Karpas-422 (cell line): ENCODE data around the gene PKMYT1. TPM values are rescaled to one million over a fixed set of nuclear protein-coding genes. Genes with fewer than 3 reads are reported as not detected.
"Not testable (repeated sequence)": the region's sequence is repeated elsewhere in the genome, so short reads cannot be mapped to it uniquely, and the experiment has no call there.

ENCODE experiments used
- DNase-seq: peaks from one replicate; pipeline ENCODE4 v3.0.0-alpha.2; 2015
- H2AFZ ChIP-seq: fragments of 200-600 bp; sonication (generic); 2 replicates; pipeline ENCODE4 v1.6.1; 2014; ENCODE audit warnings: antibody characterized with exemption, low read length, mixed read lengths
- H3K27ac ChIP-seq: fragments of 200-600 bp; sonication (generic); 2 replicates; pipeline ENCODE4 v1.5.1; 2014; ENCODE audit warnings: mild to moderate bottlenecking, low read length, moderate library complexity
- H3K27me3 ChIP-seq: fragments of 200-600 bp; sonication (generic); 2 replicates; pipeline ENCODE4 v1.6.1; 2014; ENCODE audit warnings: low read length, mixed read lengths
- H3K36me3 ChIP-seq: fragments of 200-600 bp; sonication (generic); 2 replicates; pipeline ENCODE4 v1.6.1; 2014; ENCODE audit warnings: low read length, mixed read lengths; ENCODE audit not compliant: insufficient read depth
- H3K4me1 ChIP-seq: fragments of 200-600 bp; sonication (generic); 2 replicates; pipeline ENCODE4 v1.6.1; 2014; ENCODE audit warnings: mild to moderate bottlenecking, low read length, mixed read lengths
- H3K4me2 ChIP-seq: fragments of 200-600 bp; sonication (generic); 2 replicates; pipeline ENCODE4 v1.6.1; 2014; ENCODE audit warnings: low read length, low read depth, mild to moderate bottlenecking; ENCODE audit not compliant: poor library complexity, severe bottlenecking
- H3K4me3 ChIP-seq: fragments of 200-600 bp; sonication (generic); 2 replicates; pipeline ENCODE4 v1.5.1; 2014; ENCODE audit warnings: mild to moderate bottlenecking, antibody characterized with exemption, low read length, mixed read lengths
- H3K79me2 ChIP-seq: fragments of 200-600 bp; sonication (generic); 2 replicates; pipeline ENCODE4 v1.6.1; 2014; ENCODE audit warnings: mild to moderate bottlenecking, low read length, mixed read lengths
- H3K9ac ChIP-seq: fragments of 200-600 bp; sonication (generic); 2 replicates; pipeline ENCODE4 v1.6.0; 2014; ENCODE audit warnings: low read length
- H3K9me2 ChIP-seq: fragments of 200-600 bp; sonication (generic), shearing (Covaris generic); replicated peaks from 2 replicates; pipeline ENCODE4 v1.6.0; 2014; ENCODE audit warnings: mild to moderate bottlenecking, low read length, moderate library complexity; ENCODE audit not compliant: insufficient read depth
- H3K9me3 ChIP-seq: fragments of 300-700, 200-600 bp; sonication (generic); 2 replicates; pipeline ENCODE4 v1.6.1; 2014; ENCODE audit warnings: low read length, mixed read lengths
- H4K20me1 ChIP-seq: fragments of 200-600 bp; sonication (generic); 2 replicates; pipeline ENCODE4 v1.6.1; 2014; ENCODE audit warnings: mild to moderate bottlenecking, antibody characterized with exemption, low read length, low read depth; ENCODE audit not compliant: insufficient read depth
- total RNA-seq: library from RNA; depleted of rRNA; stranded (reverse); fragments of >200 nt; shearing (Covaris generic); gene quantifications from 2 replicates; pipeline ENCODE4 v1.2.3, GENCODE V29; 2014; ENCODE audit warnings: low replicate concordance

The PKMYT1 gene
- total RNA-seq, 1 experiment from 2014 or later: 17.6 TPM

GRCh38 chr16:2950353-2950724 lies 29.9 kb downstream of the PKMYT1 start:
- Histone ChIP-seq H3K9me3 (no peaks in the 10 kb centered on the region), H3K36me3 (no peaks in the 10 kb centered on the region), H2AFZ (no peak overlapping the region), H3K9me2 (no peaks in the 10 kb centered on the region), H3K27me3 (no peaks in the 10 kb centered on the region), H3K4me1 (peaks cover 11% of the 10 kb centered on the region), H3K79me2 (no peaks in the 10 kb centered on the region), H4K20me1 (no peaks in the 10 kb centered on the region), H3K4me2 (no peak overlapping the region), H3K27ac (no peak overlapping the region), H3K4me3 (no peak overlapping the region), H3K9ac (no peak overlapping the region)
- no peak for DNase-seq

GRCh38 chr16:2949705-2950352 lies 30.4 kb downstream of the PKMYT1 start:
- Histone ChIP-seq H4K20me1 (no peaks in the 10 kb centered on the region), H3K4me3 (no peak overlapping the region), H3K36me3 (no peaks in the 10 kb centered on the region), H3K9me3 (no peaks in the 10 kb centered on the region), H3K79me2 (no peaks in the 10 kb centered on the region), H3K9me2 (no peaks in the 10 kb centered on the region), H3K4me1 (peaks cover 11% of the 10 kb centered on the region), H3K27ac (no peak overlapping the region), H3K9ac (no peak overlapping the region), H3K4me2 (no peak overlapping the region), H2AFZ (no peak overlapping the region), H3K27me3 (no peaks in the 10 kb centered on the region)
- no peak for DNase-seq

- Histone ChIP-seq H3K27ac (no peak overlapping the region), H3K79me2 (no peaks in the 10 kb centered on the region), H3K9ac (no peak overlapping the region), H3K9me3 (no peaks in the 10 kb centered on the region), H3K27me3 (no peaks in the 10 kb centered on the region), H3K4me2 (no peak overlapping the region), H4K20me1 (no peaks in the 10 kb centered on the region), H3K36me3 (no peaks in the 10 kb centered on the region), H3K9me2 (no peaks in the 10 kb centered on the region), H3K4me3 (no peak overlapping the region), H2AFZ (no peak overlapping the region), H3K4me1 (peaks cover 7% of the 10 kb centered on the region)
- DNase-seq: no peak
These were observed 31.2 kb downstream of the PKMYT1 start for GRCh38 chr16:2948807-2949704.

- no peaks in the 10 kb centered on the region for H3K4me1 ChIP-seq
- no peak overlapping the region for H3K27ac ChIP-seq
- DNase-seq: no peak
- no peaks in the 10 kb centered on the region for H4K20me1 ChIP-seq
- no peak overlapping the region for H3K4me3 ChIP-seq
- H3K4me2 ChIP-seq: no peak overlapping the region
- no peak overlapping the region for H3K9ac ChIP-seq
- no peak overlapping the region for H2AFZ ChIP-seq
- H3K9me2 ChIP-seq: no peaks in the 10 kb centered on the region
- 0 out of 2 replicates have a peak, but pooled peaks cover 3% of the 10 kb centered on the region for H3K36me3 ChIP-seq
- H3K9me3 ChIP-seq: no peaks in the 10 kb centered on the region
- no peaks in the 10 kb centered on the region for H3K27me3 ChIP-seq
- no peaks in the 10 kb centered on the region for H3K79me2 ChIP-seq
These were observed 33.6 kb downstream of the PKMYT1 start for GRCh38 chr16:2946649-2947048.

- H3K9me3 ChIP-seq, H3K27ac ChIP-seq, H3K9me2 ChIP-seq, DNase-seq, H3K27me3 ChIP-seq, H3K4me3 ChIP-seq, H2AFZ ChIP-seq, H3K9ac ChIP-seq, H3K79me2 ChIP-seq, H3K4me1 ChIP-seq, H3K4me2 ChIP-seq, H4K20me1 ChIP-seq: not testable (repeated sequence)
- H3K36me3 ChIP-seq: peaks cover 10% of the 10 kb centered on the region; the same call in 1 of the 2 replicates
These were observed 36.5 kb downstream of the PKMYT1 start for GRCh38 chr16:2943716-2944115.

- no peaks in the 10 kb centered on the region for H3K27me3 ChIP-seq
- H3K36me3 ChIP-seq: peaks cover 10% of the 10 kb centered on the region; the same call in 1 of the 2 replicates
- no peaks in the 10 kb centered on the region for H3K9me2 ChIP-seq
- H3K4me1 ChIP-seq: no peaks in the 10 kb centered on the region
- no peaks in the 10 kb centered on the region for H4K20me1 ChIP-seq
- no peak overlapping the region for H3K9ac ChIP-seq
- no peak overlapping the region for H2AFZ ChIP-seq
- H3K27ac ChIP-seq: no peak overlapping the region
- no peak overlapping the region for H3K4me2 ChIP-seq
- H3K4me3 ChIP-seq: no peak overlapping the region
- H3K9me3 ChIP-seq: no peaks in the 10 kb centered on the region
- H3K79me2 ChIP-seq: no peaks in the 10 kb centered on the region
- DNase-seq: no peak
These were observed 38.2 kb downstream of the PKMYT1 start for GRCh38 chr16:2942045-2942444.

GRCh38 chr16:2939968-2940367 lies 40.3 kb downstream of the PKMYT1 start:
- no peak overlapping the region for H3K27ac ChIP-seq
- no peaks in the 10 kb centered on the region for H3K27me3 ChIP-seq
- no peaks in the 10 kb centered on the region for H3K79me2 ChIP-seq
- no peak overlapping the region for H3K9ac ChIP-seq
- H3K9me2 ChIP-seq: no peaks in the 10 kb centered on the region
- no peak overlapping the region for H3K4me3 ChIP-seq
- peaks cover 10% of the 10 kb centered on the region; the same call in 1 of the 2 replicates for H3K36me3 ChIP-seq
- no peaks in the 10 kb centered on the region for H3K9me3 ChIP-seq
- no peak overlapping the region for H2AFZ ChIP-seq
- no peak for DNase-seq
- H3K4me2 ChIP-seq: no peak overlapping the region
- H3K4me1 ChIP-seq: no peaks in the 10 kb centered on the region
- H4K20me1 ChIP-seq: no peaks in the 10 kb centered on the region

GRCh38 chr16:2938206-2938605 lies 42.0 kb downstream of the PKMYT1 start:
- H4K20me1 ChIP-seq: no peaks in the 10 kb centered on the region
- H3K4me1 ChIP-seq: no peaks in the 10 kb centered on the region
- no peak overlapping the region for H2AFZ ChIP-seq
- no peaks in the 10 kb centered on the region for H3K9me3 ChIP-seq
- H3K9ac ChIP-seq: no peak overlapping the region
- H3K79me2 ChIP-seq: no peaks in the 10 kb centered on the region
- DNase-seq: no peak
- H3K4me3 ChIP-seq: no peak overlapping the region
- H3K27ac ChIP-seq: no peak overlapping the region
- H3K36me3 ChIP-seq: peaks cover 10% of the 10 kb centered on the region; the same call in 1 of the 2 replicates
- no peak overlapping the region for H3K4me2 ChIP-seq
- no peaks in the 10 kb centered on the region for H3K27me3 ChIP-seq
- H3K9me2 ChIP-seq: no peaks in the 10 kb centered on the region
